Measurements from ENCODE around the gene EIF2B4. TPM values are rescaled to one million over a fixed set of nuclear protein-coding genes. Genes with fewer than 3 reads are reported as not detected.

Gene EIF2B4
- total and polyA plus RNA-seq, 9 of the 15 experiments (the other 6 are each of a cell fraction or from before 2014, with no cell fraction given), result 29.7 to 80.3 (median 58.9) TPM

GRCh38 chr2:27356056-27356381 is 14.1 kb downstream of the EIF2B4 start:
- Histone ChIP-seq H3K4me2 (ENCODE audit: insufficient read depth, low read length) (peak overlapping the region; percentile 97), H3K36me3 (ENCODE audit: control insufficient read depth, insufficient read depth, low read length) (peaks cover 9% of the 10 kb centered on the region; the same call in 2 of the 3 replicates), H3K9ac (ENCODE audit: insufficient read depth in 1 of 2, low read depth in 2 of 2, low read length in 2 of 2) (peak overlapping the region; percentile 94 to 97), H3K9me3 (replicated peaks; ENCODE audit: control insufficient read depth, insufficient read depth, low read depth, low read length) (no peaks in the 10 kb centered on the region), H3K27ac (ENCODE audit: extremely low read depth, low read depth, low read length) (peak overlapping the region; percentile 98), H3K79me2 (ENCODE audit: control insufficient read depth, insufficient read depth, low read length) (peaks cover 76% of the 10 kb centered on the region), H3K4me1 (replicated peaks in 1 of 2; ENCODE audit: control insufficient read depth in 2 of 2, insufficient read depth in 2 of 2, low read length in 2 of 2) (peaks cover 12 to 19% of the 10 kb centered on the region in 2 experiments; a peak in 4 of 5 replicates), H3K4me3 (peak overlapping the region; percentile 77), H2AFZ (ENCODE audit: low read depth, low read length) (peak overlapping the region; percentile 93), H3K27me3 (ENCODE audit: control insufficient read depth in 2 of 2, insufficient read depth in 2 of 2, low read length in 2 of 2) (no peaks in the 10 kb centered on the region), H4K20me1 (replicated peaks; ENCODE audit: control insufficient read depth, insufficient read depth, low read length) (no peaks in the 10 kb centered on the region), H3K9me1 (ENCODE audit: control insufficient read depth, insufficient read depth, low read length) (no peaks in the 10 kb centered on the region)
- WGBS (ENCODE audit: insufficient coverage, low coverage, missing lambda C conversion rate), result 0% methylated on average over 12 of the region's 12 CpGs
- peak; percentile 65 for ATAC-seq
- POLR2A ChIA-PET, result interaction anchor here (0.6 to 2.7 kb wide), 11 partner anchors 11 to 241 kb away, joined by 3 to 39 read pairs (median 4); partner anchors contain the start of genes EIF2B4, MPV17 and ZNF513
- BruUV-seq (replicated peaks), result no TSS peak
- in situ Hi-C loops (cut with MboI), result no loop called here
- intact Hi-C loops (cut with micrococcal nuclease), result loop anchor here (1.0 kb wide), 2 partner anchors 14 to 33 kb away; partner anchors contain the start of genes EIF2B4, MPV17 and SNX17
- DNase-seq (ENCODE audit: extremely low read depth in 1 of 4, low spot score in 3 of 4), result peak in 2 of 4 experiments; percentile 64 to 86
- CTCF ChIA-PET (ENCODE audit: low intra/inter-chr PET ratio), result interaction anchor here (0.6 to 0.7 kb wide), 2 partner anchors 22 to 32 kb away, joined by 3 to 4 read pairs; no protein-coding TSS in a partner anchor
- FAIRE-seq, result no peak
- TF ChIP-seq TEAD4 (IDR thresholded peaks at IDR 0.05; ENCODE audit: low read length) (0 out of 2 replicates have a peak, but pooled peaks have one; percentile 6), TEAD4 (CRISPR knock-in tag; IDR thresholded peaks at IDR 0.05; ENCODE audit: borderline replicate concordance) (no peak), BMI1 (IDR thresholded peaks at IDR 0.05; ENCODE audit: low read length) (no peak), ZNF609 (CRISPR knock-in tag; IDR thresholded peaks at IDR 0.05; ENCODE audit: borderline replicate concordance) (0 out of 2 replicates have a peak, but pooled peaks have one; percentile 7), YY1 (IDR thresholded peaks at IDR 0.05; ENCODE audit: borderline replicate concordance in 1 of 3, control insufficient read depth in 1 of 3, extremely low read depth in 1 of 3, insufficient read depth in 3 of 3, insufficient read length in 1 of 3, insufficient replicate concordance in 2 of 3, low read depth in 1 of 3, low read length in 2 of 3) (peak in 2 of 3 experiments; percentile 13 to 68), SIN3A (IDR thresholded peaks at IDR 0.05; ENCODE audit: borderline replicate concordance in 2 of 2, control insufficient read depth in 1 of 2, low read depth in 2 of 2, low read length in 2 of 2) (peak in 1 of 2 experiments; percentile 40; a peak in 1 of 4 replicates), ZC3H8 (IDR thresholded peaks at IDR 0.05) (no peak), RUNX1 (IDR thresholded peaks at IDR 0.05; ENCODE audit: low read depth) (0 out of 2 replicates have a peak, but pooled peaks have one; percentile 28), RHOXF2B (CRISPR knock-in tag; conservative IDR thresholded peaks at IDR 0.05) (no peak), E2F1 (CRISPR knock-in tag; IDR thresholded peaks at IDR 0.05) (0 out of 2 replicates have a peak, but pooled peaks have one; percentile 4)
- TF ChIP-seq, protein P1, sequence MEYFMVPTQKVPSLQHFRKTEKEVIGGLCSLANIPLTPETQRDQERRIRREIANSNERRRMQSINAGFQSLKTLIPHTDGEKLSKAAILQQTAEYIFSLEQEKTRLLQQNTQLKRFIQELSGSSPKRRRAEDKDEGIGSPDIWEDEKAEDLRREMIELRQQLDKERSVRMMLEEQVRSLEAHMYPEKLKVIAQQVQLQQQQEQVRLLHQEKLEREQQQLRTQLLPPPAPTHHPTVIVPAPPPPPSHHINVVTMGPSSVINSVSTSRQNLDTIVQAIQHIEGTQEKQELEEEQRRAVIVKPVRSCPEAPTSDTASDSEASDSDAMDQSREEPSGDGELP (CRISPR knock-in tag; IDR thresholded peaks at IDR 0.05; ENCODE audit: borderline replicate concordance), result 0 out of 2 replicates have a peak, but pooled peaks have one; percentile 77

Measured in K562 (cell line).